Measurements from ENCODE around the gene LINS1.
"Not testable (repeated sequence)": the region's sequence is repeated elsewhere in the genome, so short reads cannot be mapped to it uniquely, and the experiment has no call there.

The LINS1 gene

GRCh38 chr15:100612539-100612938, 10.6 kb upstream of the LINS1 start:
- in situ Hi-C loops (cut with MboI; ENCODE audit: low sequenced_read_pairs): loop anchor here (10.0 to 25.0 kb wide), 2 partner anchors 392 to 650 kb away; partner anchors contain the start of gene CHSY1

GRCh38 chr15:100602823-100603393, 924 bp upstream of the LINS1 start:
- in situ Hi-C loops (cut with MboI; ENCODE audit: low sequenced_read_pairs): loop anchor here (25.0 kb wide), 1 partner anchor 659 kb away; the partner anchor contains the start of gene CHSY1

GRCh38 chr15:100601617-100602063, 344 bp downstream of the LINS1 start:
- in situ Hi-C loops (cut with MboI; ENCODE audit: low sequenced_read_pairs): loop anchor here (25.0 kb wide), 1 partner anchor 661 kb away; the partner anchor contains the start of gene CHSY1

GRCh38 chr15:100601163-100601562, 821 bp downstream of the LINS1 start:
- in situ Hi-C loops (cut with MboI; ENCODE audit: low sequenced_read_pairs): loop anchor here (25.0 kb wide), 1 partner anchor 661 kb away; the partner anchor contains the start of gene CHSY1

GRCh38 chr15:100598655-100599054, 3.3 kb downstream of the LINS1 start:
- in situ Hi-C loops (cut with MboI; ENCODE audit: low sequenced_read_pairs): no loop called here

- in situ Hi-C loops (cut with MboI; ENCODE audit: low sequenced_read_pairs): no loop called here
These were observed 4.1 kb downstream of the LINS1 start for GRCh38 chr15:100597862-100598261.

GRCh38 chr15:100596792-100597191, 5.2 kb downstream of the LINS1 start:
- in situ Hi-C loops (cut with MboI; ENCODE audit: low sequenced_read_pairs): no loop called here

- in situ Hi-C loops (cut with MboI; ENCODE audit: low sequenced_read_pairs): no loop called here
These were observed 6.0 kb downstream of the LINS1 start for GRCh38 chr15:100595964-100596363.

- in situ Hi-C loops (cut with MboI; ENCODE audit: low sequenced_read_pairs): no loop called here
These were observed 8.6 kb downstream of the LINS1 start for GRCh38 chr15:100593431-100593830.

- in situ Hi-C loops (cut with MboI; ENCODE audit: low sequenced_read_pairs): no loop called here
These were observed 9.1 kb downstream of the LINS1 start for GRCh38 chr15:100592898-100593297.

GRCh38 chr15:100591835-100592234, 10.1 kb downstream of the LINS1 start:
- in situ Hi-C loops (cut with MboI; ENCODE audit: low sequenced_read_pairs): no loop called here

- in situ Hi-C loops (cut with MboI; ENCODE audit: low sequenced_read_pairs): not testable (repeated sequence)
These were observed 10.8 kb downstream of the LINS1 start for GRCh38 chr15:100591163-100591562.

- in situ Hi-C loops (cut with MboI; ENCODE audit: low sequenced_read_pairs): no loop called here
These were observed 13.2 kb downstream of the LINS1 start for GRCh38 chr15:100588638-100589242.

GRCh38 chr15:100580414-100580813, 21.6 kb downstream of the LINS1 start:
- in situ Hi-C loops (cut with MboI; ENCODE audit: low sequenced_read_pairs): no loop called here

- in situ Hi-C loops (cut with MboI; ENCODE audit: low sequenced_read_pairs): no loop called here
These were observed 28.5 kb downstream of the LINS1 start for GRCh38 chr15:100573526-100573925.

- in situ Hi-C loops (cut with MboI; ENCODE audit: low sequenced_read_pairs): no loop called here
These were observed 29.5 kb downstream of the LINS1 start for GRCh38 chr15:100572362-100572983.

GRCh38 chr15:100571592-100572167, 30.3 kb downstream of the LINS1 start:
- in situ Hi-C loops (cut with MboI; ENCODE audit: low sequenced_read_pairs): no loop called here

- in situ Hi-C loops (cut with MboI; ENCODE audit: low sequenced_read_pairs): no loop called here
These were observed 31.2 kb downstream of the LINS1 start for GRCh38 chr15:100570735-100571313.

GRCh38 chr15:100570275-100570674, 31.7 kb downstream of the LINS1 start:
- in situ Hi-C loops (cut with MboI; ENCODE audit: low sequenced_read_pairs): no loop called here

- in situ Hi-C loops (cut with MboI; ENCODE audit: low sequenced_read_pairs): no loop called here
These were observed 32.6 kb downstream of the LINS1 start for GRCh38 chr15:100569391-100569790.

Measured in HL-60/S4 treated with phorbol 12-myristate 13-acetate at 8.2 ng/mL for 4 days and 3 days (cell line).